Spleen (tissue), 11 donors: ENCODE results near the gene ZBTB26. TPM values are rescaled to one million over a fixed set of nuclear protein-coding genes. Genes with fewer than 3 reads are reported as not detected.

Experiments used
- DNase-seq: peaks from one replicate; pipeline ENCODE4 v3.0.0-alpha.2; 2020
- H3K27ac ChIP-seq, 8 donors: fragments of 200-600 bp; sonication (generic) in 7 of 8; 1 replicate in 4 of 8; 2 replicates in 4 of 8; pipeline versions ENCODE4 v1.5.0 to v1.8.0; 2016 to 2021; ENCODE audit warnings: inconsistent platforms in 4 of 8, mild to moderate bottlenecking in 4 of 8, moderate library complexity in 1 of 8
- H3K27me3 ChIP-seq, 7 donors: fragments of 200-600 bp; sonication (generic) in 6 of 7; replicated peaks in 1 of 7; 1 replicate in 4 of 7; 2 replicates in 3 of 7; pipeline versions ENCODE4 v1.5.0 to v1.8.0; 2016 to 2021; ENCODE audit warnings: inconsistent platforms in 3 of 7, mild to moderate bottlenecking in 1 of 7
- H3K36me3 ChIP-seq, 6 donors: fragments of 200-600 bp; sonication (generic) in 5 of 6; 1 replicate in 4 of 6; 2 replicates in 2 of 6; pipeline versions ENCODE4 v1.5.0 to v1.8.0; 2016 to 2021; ENCODE audit warnings: inconsistent platforms in 2 of 6
- H3K4me1 ChIP-seq, 6 donors: fragments of 200-600 bp; sonication (generic) in 5 of 6; 1 replicate in 3 of 6; 2 replicates in 3 of 6; pipeline versions ENCODE4 v1.5.0 to v1.8.0; 2016 to 2021; ENCODE audit warnings: inconsistent platforms in 3 of 6
- H3K4me3 ChIP-seq, 8 donors: fragments of 200-600 bp; sonication (generic) in 7 of 8; 1 replicate in 4 of 8; 2 replicates in 4 of 8; pipeline versions ENCODE4 v1.5.0 to v1.8.0; 2016 to 2021; ENCODE audit warnings: inconsistent platforms in 4 of 8, mild to moderate bottlenecking in 4 of 8, moderate library complexity in 2 of 8
- H3K9me3 ChIP-seq, 8 donors: fragments of 200-600 bp; sonication (generic) in 7 of 8; 1 replicate in 4 of 8; 2 replicates in 4 of 8; pipeline versions ENCODE4 v1.5.0 to v1.8.0; 2016 to 2021; ENCODE audit warnings: inconsistent platforms in 4 of 8
- CTCF ChIP-seq, 11 experiments: fragments of 200-600 bp in 7 of 11; fragments of 450-650 bp in 4 of 11; sonication (generic) in 4 of 11; IDR thresholded peaks in 8 of 11; conservative IDR thresholded peaks in 3 of 11; 1 replicate in 7 of 11; 2 replicates in 4 of 11; pipeline versions ENCODE4 v1.4.0 to v1.8.0; 2016 to 2021; ENCODE audit warnings: antibody characterized with exemption in 11 of 11, inconsistent platforms in 4 of 11, mild to moderate bottlenecking in 1 of 11
- POLR2A ChIP-seq, 3 donors: fragments of 450-650 bp; IDR thresholded peaks; one replicate each; pipeline ENCODE4 v1.5.1; 2017; ENCODE audit warnings: antibody characterized with exemption in 3 of 3, mild to moderate bottlenecking in 1 of 3
- POLR2AphosphoS5 ChIP-seq, 3 donors: sonication (generic); formaldehyde crosslinking; IDR thresholded peaks; one replicate each; pipeline ENCODE4 v1.5.1; 2017; ENCODE audit warnings: antibody characterized with exemption in 3 of 3
- WGBS, 5 donors: extraction: QIAGEN DNeasy Blood & Tissue Kit in 3 of 5; methylation state at CpG; one replicate each; pipeline versions ENCODE4 v1.1.5 to v1.1.7; 2013 to 2018; 5-methylcytosine and 5-hydroxymethylcytosine counted together
- intact Hi-C: fragments of 100-400 bp; cut with DNase I; formaldehyde crosslinking; loops from one replicate; pipeline ENCODE4 v1.15.0; 2023; ENCODE audit warnings: low total_unique reads
- polyA plus RNA-seq, 3 donors: library from polyadenylated mRNA; stranded (reverse); fragments of 200-250 nt; gene quantifications; one replicate each; pipeline ENCODE4 v1.2.1, GENCODE V29; 2013
- total RNA-seq, 7 donors: library from RNA; depleted of rRNA in 3 of 7; stranded (reverse); fragments of >200 nt in 3 of 7; fragmentation: NEBNext Ultra II Directional in 4 of 7; extraction: Animal tissue kit (Norgen Biotek cat#: 25700) in 4 of 7; gene quantifications; one replicate each; pipeline versions ENCODE4 v1.1.0 to v1.2.1, GENCODE V29; 2016 to 2021
- donor health status: healthy with polysubstance abuse.
- donor health status: DM: no; HTN: no; CAD: no; lungs with moderate emphysema.
- donor health status: DM: no; HTN: no; CAD: no.
- donor health status: Bipolar disorder and iron deficiency.
- donor health status: healthy.
- donor health status: DM: no; HTN: no; CAD: no.
- donor health status: DM: yes; HTN: yes; CAD: no.

The ZBTB26 gene
- total and polyA plus RNA-seq, 10 donors, result 5.1 to 10.9 (median 8.6) TPM

GRCh38 chr9:122955961-122956360 is 24.6 kb upstream of the ZBTB26 start:
- DNase-seq, result no peak
- H3K4me1 ChIP-seq, result peaks cover 0 to 31% (median 3%) of the 10 kb centered on the region in 6 donors
- peaks cover 0 to 11% (median 8%) of the 10 kb centered on the region in 8 donors for H3K9me3 ChIP-seq
- no peak overlapping the region for H3K27ac ChIP-seq
- H3K4me3 ChIP-seq, result no peak overlapping the region
- no peak for TF ChIP-seq CTCF (IDR thresholded peaks at IDR 0.05 in 8 of 11, conservative IDR thresholded peaks at IDR 0.05 in 3 of 11)
- no peak for TF ChIP-seq POLR2A (IDR thresholded peaks at IDR 0.05)
- no peak for TF ChIP-seq POLR2AphosphoS5 (IDR thresholded peaks at IDR 0.05)
- intact Hi-C loops, result no loop called here
- H3K36me3 ChIP-seq, result peaks cover 0 to 42% (median 12%) of the 10 kb centered on the region in 6 donors
- H3K27me3 ChIP-seq, result no peaks in the 10 kb centered on the region

GRCh38 chr9:122954253-122954691 is 23.0 kb upstream of the ZBTB26 start:
- TF ChIP-seq POLR2AphosphoS5 (IDR thresholded peaks at IDR 0.05), result no peak
- TF ChIP-seq CTCF (IDR thresholded peaks at IDR 0.05 in 8 of 11, conservative IDR thresholded peaks at IDR 0.05 in 3 of 11), result no peak
- TF ChIP-seq POLR2A (IDR thresholded peaks at IDR 0.05), result no peak
- Histone ChIP-seq H3K27me3 (no peaks in the 10 kb centered on the region), H3K9me3 (no peaks in the 10 kb centered on the region), H3K36me3 (peaks cover 0 to 25% (median 0%) of the 10 kb centered on the region in 6 donors), H3K4me3 (no peak overlapping the region), H3K4me1 (peaks cover 0 to 38% (median 3%) of the 10 kb centered on the region in 6 donors), H3K27ac (no peak overlapping the region)
- intact Hi-C loops, result no loop called here
- DNase-seq, result no peak

- no peaks in the 10 kb centered on the region for H3K27me3 ChIP-seq
- DNase-seq, result no peak
- H3K9me3 ChIP-seq, result no peaks in the 10 kb centered on the region
- H3K27ac ChIP-seq, result no peak overlapping the region
- TF ChIP-seq CTCF (IDR thresholded peaks at IDR 0.05 in 8 of 11, conservative IDR thresholded peaks at IDR 0.05 in 3 of 11) (no peak), POLR2AphosphoS5 (IDR thresholded peaks at IDR 0.05) (no peak), POLR2A (IDR thresholded peaks at IDR 0.05) (no peak)
- intact Hi-C loops, result no loop called here
- peaks cover 0 to under 1% (median 0%) of the 10 kb centered on the region in 6 donors for H3K36me3 ChIP-seq
- H3K4me3 ChIP-seq, result no peak overlapping the region
- WGBS, 5 donors, result 80 to 97% (median 85%) methylated on average over 1 of the region's 1 CpG
- H3K4me1 ChIP-seq, result peaks cover 2 to 64% (median 24%) of the 10 kb centered on the region in 6 donors
Observed at GRCh38 chr9:122951056-122951455, 19.7 kb upstream of the ZBTB26 start.

GRCh38 chr9:122950263-122950662 is 19.0 kb upstream of the ZBTB26 start:
- 89 to 94% (median 93%) methylated on average over 3 of the region's 3 CpGs for WGBS, 5 donors
- no peak overlapping the region for H3K4me3 ChIP-seq
- TF ChIP-seq POLR2AphosphoS5 (IDR thresholded peaks at IDR 0.05), result no peak
- TF ChIP-seq POLR2A (IDR thresholded peaks at IDR 0.05), result no peak
- TF ChIP-seq CTCF (IDR thresholded peaks at IDR 0.05 in 8 of 11, conservative IDR thresholded peaks at IDR 0.05 in 3 of 11), result no peak
- no peak overlapping the region for H3K27ac ChIP-seq
- no peaks in the 10 kb centered on the region for H3K27me3 ChIP-seq
- H3K4me1 ChIP-seq, result peaks cover 2 to 64% (median 26%) of the 10 kb centered on the region in 6 donors
- no peak for DNase-seq
- intact Hi-C loops, result no loop called here
- no peaks in the 10 kb centered on the region for H3K9me3 ChIP-seq
- H3K36me3 ChIP-seq, result peaks cover 0 to 4% (median 0%) of the 10 kb centered on the region in 6 donors
